ENCODE results near the gene PTGER1. TPM values are rescaled to one million over a fixed set of nuclear protein-coding genes. Genes with fewer than 3 reads are reported as not detected.

The PTGER1 gene
- total RNA-seq, 1 donor from 2014 or later: not detected

DNA sequence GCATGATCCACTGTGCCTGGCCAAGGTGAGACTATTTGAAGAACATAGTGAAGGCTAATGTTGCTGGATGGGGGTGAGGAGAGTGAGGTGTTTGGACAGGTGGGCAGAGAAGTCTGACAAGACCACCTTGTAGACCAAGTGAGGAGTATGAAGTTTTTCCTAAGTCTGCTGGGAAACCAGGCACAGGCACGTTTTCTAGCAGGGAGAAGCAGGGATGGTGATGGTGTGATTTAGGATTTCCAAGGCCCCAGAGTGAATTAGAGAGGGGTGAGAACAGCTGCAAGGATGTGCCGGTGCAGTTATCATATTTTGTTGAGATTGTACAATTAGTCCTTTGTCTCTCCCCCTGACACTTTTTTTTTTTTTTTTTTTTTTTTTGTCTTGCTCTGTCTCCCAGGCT lies 47.7 kb downstream of the PTGER1 start:
- intact Hi-C loops (cut with micrococcal nuclease): no loop called here
- DNase-seq (no peak), ATAC-seq (no peak)

DNA sequence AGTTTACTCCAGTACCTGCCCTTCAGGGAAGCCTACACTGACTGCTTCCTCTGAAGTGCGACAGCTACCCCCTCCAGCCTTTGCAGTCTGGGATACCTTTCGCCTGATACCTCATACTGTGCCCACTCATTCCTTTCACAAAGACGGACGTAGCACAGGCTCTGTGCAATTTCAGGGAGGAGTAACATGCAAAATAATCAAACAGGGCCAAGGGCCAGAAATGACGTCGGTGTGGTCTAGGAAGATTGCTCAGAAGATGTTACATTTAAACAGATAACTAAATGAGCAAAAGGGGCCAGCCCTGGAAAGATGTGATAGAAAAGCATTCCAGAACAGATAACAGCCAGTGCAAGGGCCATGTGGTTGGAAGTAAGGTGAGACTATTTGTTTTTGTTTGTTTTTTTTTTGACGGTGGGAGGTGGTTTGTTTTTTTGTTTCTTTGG lies 49.4 kb downstream of the PTGER1 start:
- DNase-seq (no peak), ATAC-seq (no peak)
- intact Hi-C loops (cut with micrococcal nuclease): no loop called here

Other genes with a start within 250 kb of the PTGER1 start
- 39.5 TPM for gene ADGRE5, start 93.9 kb downstream of the PTGER1 start, total RNA-seq
- gene DDX39A, start 56.0 kb downstream of the PTGER1 start, total RNA-seq: 32.4 TPM
- gene PKN1, start 42.0 kb downstream of the PTGER1 start, total RNA-seq: 162 TPM
- 55.9 TPM for gene GIPC1, start 20.8 kb upstream of the PTGER1 start, total RNA-seq
- 47.9 TPM for gene DNAJB1, start 43.0 kb upstream of the PTGER1 start, total RNA-seq
- 86.4 TPM for gene TECR, start 54.2 kb upstream of the PTGER1 start, total RNA-seq
- 546 TPM for gene NDUFB7, start 96.7 kb upstream of the PTGER1 start, total RNA-seq
- not detected for gene CLEC17A, start 107.7 kb upstream of the PTGER1 start, total RNA-seq
- not detected for gene ADGRE3, start 199.5 kb upstream of the PTGER1 start, total RNA-seq
- 7.3 TPM for gene ZNF333, start 214.7 kb upstream of the PTGER1 start, total RNA-seq

Measured in left ventricle myocardium superior (tissue), 1 donor.